RWPE2 (cell line): ENCODE results near the gene DRAXIN.

Source experiments
- ATAC-seq: fragments of 200-7000 bp; cut with Tn5 transposase; 3 replicates; pipeline ENCODE4 v1.9.1; 2021; ENCODE audit warnings: low read depth
- DNase-seq: peaks from one replicate; pipeline ENCODE4 v3.0.0-alpha.2; 2020; ENCODE audit warnings: low spot score
- H3K27ac ChIP-seq: fragments of 450-650 bp; 2 replicates; pipeline ENCODE4 v1.5.1; 2017; ENCODE audit warnings: mild to moderate bottlenecking; ENCODE audit not compliant: poor library complexity, severe bottlenecking
- H3K27me3 ChIP-seq: fragments of 250-450 bp; sonication (Bioruptor Pico); 2 replicates; pipeline ENCODE4 v1.5.1; 2021; ENCODE audit warnings: mild to moderate bottlenecking, moderate library complexity; ENCODE audit not compliant: insufficient read depth, poor library complexity, severe bottlenecking
- H3K36me3 ChIP-seq: fragments of 250-450 bp; sonication (Bioruptor Pico); 2 replicates; pipeline ENCODE4 v1.5.1; 2020; ENCODE audit warnings: low read depth, mild to moderate bottlenecking, moderate library complexity
- H3K4me1 ChIP-seq: fragments of 250-450 bp; sonication (Bioruptor Pico); 2 replicates; pipeline ENCODE4 v1.5.1; 2021; ENCODE audit warnings: mild to moderate bottlenecking, moderate library complexity; ENCODE audit not compliant: insufficient read depth, poor library complexity, severe bottlenecking
- H3K4me3 ChIP-seq: fragments of 250-450 bp; sonication (Bioruptor Pico); 2 replicates; pipeline ENCODE4 v1.5.1; 2021; ENCODE audit warnings: mild to moderate bottlenecking, moderate library complexity; ENCODE audit not compliant: severe bottlenecking
- H3K9me3 ChIP-seq: fragments of 250-450 bp; sonication (Bioruptor Pico); 2 replicates; pipeline ENCODE4 v1.5.1; 2021; ENCODE audit warnings: mild to moderate bottlenecking, moderate library complexity; ENCODE audit not compliant: severe bottlenecking
- CTCF ChIP-seq: fragments of 450-650 bp; IDR thresholded peaks from one replicate; pipeline ENCODE4 v1.5.1; 2017; ENCODE audit warnings: mild to moderate bottlenecking, moderate library complexity; ENCODE audit not compliant: poor library complexity, severe bottlenecking

Gene DRAXIN

GRCh38 chr1:11673089-11673769 lies 18.3 kb upstream of the DRAXIN start:
- Histone ChIP-seq H3K27me3 (no peaks in the 10 kb centered on the region), H3K27ac (no peak overlapping the region), H3K9me3 (no peaks in the 10 kb centered on the region), H3K4me1 (no peaks in the 10 kb centered on the region), H3K36me3 (peaks cover 21% of the 10 kb centered on the region), H3K4me3 (no peak overlapping the region)
- no peak for TF ChIP-seq CTCF
- ATAC-seq (no peak; the same call in 2 of the 3 replicates), DNase-seq (no peak)

- ATAC-seq (no peak), DNase-seq (no peak)
- Histone ChIP-seq H3K36me3 (peaks cover 31% of the 10 kb centered on the region), H3K4me3 (no peak overlapping the region), H3K27ac (no peak overlapping the region), H3K27me3 (no peaks in the 10 kb centered on the region), H3K4me1 (no peaks in the 10 kb centered on the region), H3K9me3 (no peaks in the 10 kb centered on the region)
- TF ChIP-seq CTCF, result no peak
Measured at GRCh38 chr1:11674488-11674887, 17.0 kb upstream of the DRAXIN start.

- Histone ChIP-seq H3K27me3 (no peaks in the 10 kb centered on the region), H3K36me3 (peaks cover 29% of the 10 kb centered on the region), H3K27ac (no peak overlapping the region), H3K4me1 (no peaks in the 10 kb centered on the region), H3K9me3 (no peaks in the 10 kb centered on the region), H3K4me3 (no peak overlapping the region)
- ATAC-seq (no peak), DNase-seq (no peak)
- TF ChIP-seq CTCF, result no peak
Measured at GRCh38 chr1:11675325-11675724, 16.2 kb upstream of the DRAXIN start.

- Histone ChIP-seq H3K9me3 (no peaks in the 10 kb centered on the region), H3K36me3 (peaks cover 29% of the 10 kb centered on the region), H3K4me3 (no peak overlapping the region), H3K27me3 (no peaks in the 10 kb centered on the region), H3K4me1 (no peaks in the 10 kb centered on the region), H3K27ac (no peak overlapping the region)
- DNase-seq (no peak), ATAC-seq (no peak)
- TF ChIP-seq CTCF, result no peak
Measured at GRCh38 chr1:11676386-11677103, 15.0 kb upstream of the DRAXIN start.

GRCh38 chr1:11678442-11678841 lies 13.1 kb upstream of the DRAXIN start:
- TF ChIP-seq CTCF, result no peak
- no peak overlapping the region for H3K27ac ChIP-seq
- peaks cover 29% of the 10 kb centered on the region for H3K36me3 ChIP-seq
- H3K9me3 ChIP-seq, result no peaks in the 10 kb centered on the region
- H3K4me3 ChIP-seq, result no peak overlapping the region
- DNase-seq, result no peak
- no peaks in the 10 kb centered on the region for H3K4me1 ChIP-seq
- ATAC-seq, result no peak
- H3K27me3 ChIP-seq, result no peaks in the 10 kb centered on the region
